Tibial nerve (tissue), 4 donors: ENCODE data around the gene CEACAM18. TPM values are rescaled to one million over a fixed set of nuclear protein-coding genes. Genes with fewer than 3 reads are reported as not detected.

Experiments used
- DNase-seq, 2 donors: peaks; one replicate each; pipeline ENCODE4 v3.0.0-alpha.2; 2019; ENCODE audit warnings: low spot score in 2 of 2
- H3K27ac ChIP-seq, 4 donors: fragments of 200-600 bp; sonication (generic) in 3 of 4; one replicate each; pipeline ENCODE4 v1.5.1; 2017 to 2019; ENCODE audit warnings: mild to moderate bottlenecking in 1 of 4
- H3K27me3 ChIP-seq, 2 donors: fragments of 200-600 bp; sonication (generic) in 1 of 2; one replicate each; pipeline versions ENCODE4 v1.5.1 to v1.6.0; 2017 to 2019
- H3K36me3 ChIP-seq, 3 donors: fragments of 200-600 bp; sonication (generic); one replicate each; pipeline ENCODE4 v1.5.1; 2018 to 2019
- H3K4me1 ChIP-seq, 4 donors: fragments of 200-600 bp; sonication (generic) in 3 of 4; one replicate each; pipeline ENCODE4 v1.5.1; 2017 to 2019
- H3K4me3 ChIP-seq, 4 donors: fragments of 200-600 bp; sonication (generic) in 3 of 4; one replicate each; pipeline ENCODE4 v1.5.1; 2017 to 2019; ENCODE audit warnings: mild to moderate bottlenecking in 1 of 4, moderate library complexity in 1 of 4
- H3K9me3 ChIP-seq, 4 donors: fragments of 200-600 bp; sonication (generic) in 3 of 4; one replicate each; pipeline ENCODE4 v1.5.1; 2017 to 2019
- CTCF ChIP-seq, 5 experiments: fragments of 200-600 bp in 3 of 5; fragments of 450-650 bp in 2 of 5; sonication (generic) in 3 of 5; IDR thresholded peaks; one replicate each; pipeline ENCODE4 v1.5.1; 2016 to 2019; ENCODE audit warnings: antibody characterized with exemption in 5 of 5, mild to moderate bottlenecking in 3 of 5, moderate library complexity in 2 of 5
- EP300 ChIP-seq, 2 donors: sonication (generic); formaldehyde crosslinking; IDR thresholded peaks; one replicate each; pipeline ENCODE4 v1.6.1; 2017; ENCODE audit warnings: antibody characterized with exemption in 2 of 2, mild to moderate bottlenecking in 1 of 2
- POLR2A ChIP-seq, 2 donors: fragments of 450-650 bp; IDR thresholded peaks; one replicate each; pipeline ENCODE4 v1.6.1; 2017; ENCODE audit warnings: antibody characterized with exemption in 2 of 2, mild to moderate bottlenecking in 2 of 2, moderate library complexity in 2 of 2
- WGBS, 2 donors: methylation state at CpG; one replicate each; pipeline ENCODE4 v1.1.5; 2018; 5-methylcytosine and 5-hydroxymethylcytosine counted together
- total RNA-seq, 4 donors: library from RNA; depleted of rRNA; stranded (reverse); fragments of >200 nt; gene quantifications; one replicate each; pipeline ENCODE4 v1.1.0, GENCODE V29; 2016

Gene CEACAM18
- total RNA-seq, 4 donors from 2014 or later, result not detected

DNA sequence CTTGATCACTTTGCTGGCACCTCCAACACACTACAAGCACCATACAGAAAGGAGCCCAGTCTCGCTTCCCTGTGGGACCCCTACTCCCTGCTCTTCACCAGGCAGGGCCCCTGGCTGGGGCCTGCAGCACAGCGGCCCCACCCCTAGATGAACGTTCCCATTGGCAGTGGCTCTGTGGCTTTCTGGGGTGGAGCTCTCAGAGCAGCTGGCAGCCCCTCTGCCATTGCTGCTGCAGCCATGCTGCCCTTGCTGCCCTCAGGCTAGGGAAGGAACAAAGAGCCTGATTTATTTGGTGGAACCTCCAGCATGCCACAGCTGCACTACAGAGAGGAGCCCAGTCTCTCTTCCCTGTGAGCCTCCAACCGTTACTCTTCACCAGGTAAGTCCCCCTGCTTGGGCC lies 47.3 kb downstream of the CEACAM18 start:
- WGBS, 2 donors, result 45 to 46% methylated on average over 4 of the region's 4 CpGs
- Histone ChIP-seq H3K36me3 (no peaks in the 10 kb centered on the region), H3K4me1 (no peaks in the 10 kb centered on the region), H3K9me3 (no peaks in the 10 kb centered on the region), H3K27me3 (no peaks in the 10 kb centered on the region), H3K4me3 (no peak overlapping the region), H3K27ac (no peak overlapping the region)
- no peak for DNase-seq
- TF ChIP-seq CTCF (IDR thresholded peaks at IDR 0.05), result no peak
- no peak for TF ChIP-seq POLR2A (IDR thresholded peaks at IDR 0.05)
- TF ChIP-seq EP300 (IDR thresholded peaks at IDR 0.05), result no peak

DNA sequence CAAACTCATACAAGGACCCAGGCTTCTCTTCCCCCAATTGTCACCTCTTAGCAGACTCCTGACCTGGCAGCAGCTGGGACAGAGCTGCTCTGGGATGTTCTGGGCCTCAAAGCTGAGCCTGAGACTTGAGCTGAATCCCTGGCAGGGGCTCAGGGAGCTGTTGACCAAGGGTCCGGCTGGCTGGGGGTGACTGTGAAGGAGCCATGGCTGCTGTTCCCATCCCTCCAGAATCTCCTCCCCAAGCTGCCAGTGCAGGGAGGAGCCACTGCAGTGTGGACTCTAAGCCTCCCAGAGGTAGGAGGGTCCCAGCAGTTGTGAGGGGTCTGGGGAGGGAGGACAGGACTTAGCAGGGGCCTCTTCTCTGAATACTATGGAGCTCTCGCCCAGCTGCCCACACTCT lies 51.0 kb downstream of the CEACAM18 start:
- Histone ChIP-seq H3K9me3 (no peaks in the 10 kb centered on the region), H3K27me3 (no peaks in the 10 kb centered on the region), H3K36me3 (no peaks in the 10 kb centered on the region), H3K4me3 (no peak overlapping the region), H3K4me1 (no peaks in the 10 kb centered on the region), H3K27ac (no peak overlapping the region)
- no peak for DNase-seq
- WGBS, 2 donors, result 63 to 91% methylated on average over 1 to 2 of the region's 2 CpGs
- TF ChIP-seq CTCF (IDR thresholded peaks at IDR 0.05), result no peak
- TF ChIP-seq EP300 (IDR thresholded peaks at IDR 0.05), result no peak
- TF ChIP-seq POLR2A (IDR thresholded peaks at IDR 0.05), result no peak

DNA sequence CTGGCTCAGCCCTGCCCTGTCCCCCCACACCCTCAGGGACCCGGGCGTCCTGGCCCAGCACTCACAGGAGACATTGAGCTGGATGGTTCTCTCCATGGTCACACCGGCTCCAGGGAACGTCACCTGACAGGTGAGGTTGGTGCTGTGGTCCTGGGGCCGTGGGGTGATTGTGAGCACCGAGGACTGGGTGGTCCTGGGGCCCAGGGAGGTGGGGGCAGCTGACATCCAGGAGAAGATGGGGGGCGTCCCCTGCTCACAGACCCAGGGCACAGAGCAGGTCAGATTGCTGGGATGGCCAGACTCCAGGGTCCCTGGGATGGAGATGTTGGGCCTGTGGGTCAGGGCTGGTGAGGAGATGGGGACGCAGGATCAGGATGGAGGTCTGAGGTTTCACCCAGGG lies 52.3 kb downstream of the CEACAM18 start:
- no peaks in the 10 kb centered on the region for H3K4me1 ChIP-seq
- no peak overlapping the region for H3K4me3 ChIP-seq
- WGBS, 2 donors, result 73 to 80% methylated on average over 2 to 6 of the region's 8 CpGs
- H3K9me3 ChIP-seq, result peaks cover 0 to 1% (median 0%) of the 10 kb centered on the region in 4 donors
- H3K36me3 ChIP-seq, result no peaks in the 10 kb centered on the region
- DNase-seq, result no peak
- no peak overlapping the region for H3K27ac ChIP-seq
- H3K27me3 ChIP-seq, result no peaks in the 10 kb centered on the region
- TF ChIP-seq POLR2A (IDR thresholded peaks at IDR 0.05) (no peak), EP300 (IDR thresholded peaks at IDR 0.05) (no peak), CTCF (IDR thresholded peaks at IDR 0.05) (no peak)

- no peaks in the 10 kb centered on the region for H3K27me3 ChIP-seq
- no peaks in the 10 kb centered on the region for H3K36me3 ChIP-seq
- no peak within 1 kb of the TSS for H3K27ac ChIP-seq
- peak; percentile 17 to 44 for DNase-seq
- 30 to 41% methylated on average over 18 to 20 of the region's 25 CpGs for WGBS, 2 donors
- H3K9me3 ChIP-seq, result peaks cover 0 to 3% (median 0%) of the 10 kb centered on the region in 4 donors
- TF ChIP-seq CTCF (IDR thresholded peaks at IDR 0.05) (no peak), EP300 (IDR thresholded peaks at IDR 0.05) (no peak), POLR2A (IDR thresholded peaks at IDR 0.05) (no peak)
- H3K4me3 ChIP-seq, result peak within 1 kb of the TSS in 1 of 4 donors; percentile 26
- H3K4me1 ChIP-seq, result no peaks in the 10 kb centered on the region
These were observed 53.3 kb downstream of the CEACAM18 start, which contains the start of gene SIGLEC6 for GRCh38 chr19:51531349-51532315. SIGLEC6 (minus strand) TSS chr19:51531670; CDS start chr19:51531648, 22 bp downstream.

- DNase-seq, result no peak
- H3K36me3 ChIP-seq, result no peaks in the 10 kb centered on the region
- 87% methylated on average over 1 of the region's 1 CpG for WGBS, 2 donors
- no peak overlapping the region for H3K27ac ChIP-seq
- H3K27me3 ChIP-seq, result no peaks in the 10 kb centered on the region
- no peak overlapping the region for H3K4me3 ChIP-seq
- TF ChIP-seq EP300 (IDR thresholded peaks at IDR 0.05) (no peak), CTCF (IDR thresholded peaks at IDR 0.05) (no peak), POLR2A (IDR thresholded peaks at IDR 0.05) (no peak)
- H3K9me3 ChIP-seq, result peaks cover 0 to 3% (median 0%) of the 10 kb centered on the region in 4 donors
- no peaks in the 10 kb centered on the region for H3K4me1 ChIP-seq
These were observed 57.2 kb downstream of the CEACAM18 start for GRCh38 chr19:51535535-51535934.
